Hepatocyte (in vitro differentiated cells): ENCODE measurements around the gene MAG. TPM values are rescaled to one million over a fixed set of nuclear protein-coding genes. Genes with fewer than 3 reads are reported as not detected.

Source experiments
- DNase-seq: peaks from one replicate; pipeline ENCODE4 v3.0.0-alpha.2; 2016; ENCODE audit warnings: low spot score
- H2AFZ ChIP-seq: fragments of 200-600 bp; sonication (generic); 2 replicates; pipeline ENCODE4 v1.6.0; 2016; ENCODE audit warnings: antibody characterized with exemption, mild to moderate bottlenecking
- H3K27ac ChIP-seq: fragments of 200-600 bp; sonication (generic); 2 replicates; pipeline ENCODE4 v1.5.1; 2016; ENCODE audit warnings: mild to moderate bottlenecking
- H3K27me3 ChIP-seq: fragments of 200-600 bp; sonication (generic); 2 replicates; pipeline ENCODE4 v1.6.1; 2016
- H3K36me3 ChIP-seq: fragments of 200-600 bp; sonication (generic); replicated peaks from 2 replicates; pipeline ENCODE4 v1.5.1; 2016; ENCODE audit warnings: low read depth; ENCODE audit not compliant: insufficient read depth
- H3K4me1 ChIP-seq: fragments of 200-600 bp; sonication (generic); 2 replicates; pipeline ENCODE4 v1.5.1; 2016; ENCODE audit warnings: mild to moderate bottlenecking, moderate library complexity; ENCODE audit not compliant: insufficient read depth
- H3K4me2 ChIP-seq: fragments of 200-600 bp; sonication (generic); 2 replicates; pipeline ENCODE4 v1.6.0; 2016
- H3K4me3 ChIP-seq: fragments of 200-600 bp; sonication (generic); 2 replicates; pipeline ENCODE4 v1.5.1; 2016; ENCODE audit warnings: mild to moderate bottlenecking
- H3K79me2 ChIP-seq: fragments of 200-600 bp; sonication (generic); 2 replicates; pipeline ENCODE4 v1.6.0; 2017; ENCODE audit warnings: mild to moderate bottlenecking
- H3K9me2 ChIP-seq: fragments of 200-600 bp; sonication (generic); replicated peaks from 2 replicates; pipeline ENCODE4 v1.6.0; 2017; ENCODE audit warnings: mild to moderate bottlenecking; ENCODE audit not compliant: insufficient read depth
- H3K9me3 ChIP-seq: fragments of 200-600 bp; sonication (generic); 2 replicates; pipeline ENCODE4 v1.5.1; 2016; ENCODE audit warnings: low read depth, mild to moderate bottlenecking
- H4K20me1 ChIP-seq: fragments of 200-600 bp; sonication (generic); 2 replicates; pipeline ENCODE4 v1.6.0; 2016; ENCODE audit warnings: mild to moderate bottlenecking; ENCODE audit not compliant: insufficient read depth, poor library complexity, severe bottlenecking
- EZH2 ChIP-seq: fragments of 200-600 bp; sonication (generic); IDR thresholded peaks from 2 replicates; pipeline ENCODE4 v1.6.1; 2016; ENCODE audit warnings: antibody characterized with exemption, mild to moderate bottlenecking, borderline replicate concordance
- EZH2phosphoT487 ChIP-seq: fragments of 200-600 bp; sonication (generic); IDR thresholded peaks from one replicate; pipeline ENCODE4 v1.6.1; 2018; ENCODE audit warnings: antibody characterized with exemption, mild to moderate bottlenecking, low read depth, moderate library complexity; ENCODE audit not compliant: unreplicated experiment, severe bottlenecking
- WGBS: methylation state at CpG from one replicate; pipeline ENCODE4 v1.1.6; 2016; ENCODE audit warnings: low lambda C conversion rate; ENCODE audit errors: missing lambda C conversion rate; 5-methylcytosine and 5-hydroxymethylcytosine counted together
- polyA plus RNA-seq: library from polyadenylated mRNA; unstranded; fragments of >200 nt; fragmentation: Nextera tagmentation; extraction: Ambion mirVana; gene quantifications from 2 replicates; pipeline ENCODE4 v1.2.1, GENCODE V29; 2016
- total RNA-seq: library from RNA; depleted of rRNA; stranded (reverse); fragments of >200 nt; gene quantifications from 2 replicates; pipeline ENCODE4 v1.2.3, GENCODE V29; 2014
- TF ChIP-seq, protein P1 (sequence below): fragments of 200-600 bp; sonication (generic); IDR thresholded peaks from 2 replicates; pipeline ENCODE4 v1.5.1; 2016; ENCODE audit warnings: antibody characterized with exemption, mild to moderate bottlenecking; ENCODE audit not compliant: poor library complexity

Gene MAG
- total and polyA plus RNA-seq, 2 experiments from 2014 or later: 0.47 TPM; not detected in 1

DNA sequence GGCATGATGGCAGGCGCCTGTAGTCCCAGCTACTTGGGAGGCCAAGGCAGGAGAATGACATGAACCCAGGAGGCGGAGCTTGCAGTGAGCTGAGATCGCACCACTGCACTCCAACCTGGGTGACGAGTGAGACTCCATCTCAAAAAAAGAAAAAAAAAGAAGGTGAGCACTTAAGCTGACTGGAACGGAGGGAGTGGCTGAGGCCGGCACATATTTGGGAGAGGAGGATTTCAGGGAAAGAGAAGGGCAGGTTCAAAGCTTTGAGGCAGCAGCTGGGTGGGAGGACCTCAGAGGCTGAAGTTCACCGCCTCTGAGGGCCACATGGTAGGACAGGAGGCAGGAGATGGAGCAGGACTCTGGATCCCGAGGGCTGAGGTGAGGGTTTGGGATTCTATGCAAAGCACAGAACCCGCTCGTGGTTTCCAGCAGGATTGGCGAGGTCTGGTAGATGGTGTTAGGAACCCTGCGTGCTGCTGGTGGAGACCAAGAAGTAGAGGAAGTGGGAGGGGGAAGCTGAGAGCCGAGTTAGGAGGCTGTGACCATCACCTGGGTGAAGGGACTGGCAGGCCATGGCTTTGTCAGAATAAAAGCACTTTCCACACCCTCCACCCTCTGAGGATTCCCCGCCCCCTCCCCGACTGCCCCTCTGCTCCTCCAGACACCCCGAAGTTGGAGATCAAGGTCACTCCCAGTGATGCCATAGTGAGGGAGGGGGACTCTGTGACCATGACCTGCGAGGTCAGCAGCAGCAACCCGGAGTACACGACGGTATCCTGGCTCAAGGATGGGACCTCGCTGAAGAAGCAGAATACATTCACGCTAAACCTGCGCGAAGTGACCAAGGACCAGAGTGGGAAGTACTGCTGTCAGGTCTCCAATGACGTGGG is 45.4 kb downstream of the MAG start:
- Histone ChIP-seq H3K27ac (no peak overlapping the region), H3K4me2 (no peak overlapping the region), H4K20me1 (no peaks in the 10 kb centered on the region), H3K4me1 (no peaks in the 10 kb centered on the region), H3K79me2 (no peaks in the 10 kb centered on the region), H2AFZ (no peak overlapping the region), H3K4me3 (no peak overlapping the region), H3K36me3 (no peaks in the 10 kb centered on the region), H3K9me2 (no peaks in the 10 kb centered on the region), H3K9me3 (no peaks in the 10 kb centered on the region), H3K27me3 (no peaks in the 10 kb centered on the region)
- no peak for DNase-seq
- TF ChIP-seq, protein P1, sequence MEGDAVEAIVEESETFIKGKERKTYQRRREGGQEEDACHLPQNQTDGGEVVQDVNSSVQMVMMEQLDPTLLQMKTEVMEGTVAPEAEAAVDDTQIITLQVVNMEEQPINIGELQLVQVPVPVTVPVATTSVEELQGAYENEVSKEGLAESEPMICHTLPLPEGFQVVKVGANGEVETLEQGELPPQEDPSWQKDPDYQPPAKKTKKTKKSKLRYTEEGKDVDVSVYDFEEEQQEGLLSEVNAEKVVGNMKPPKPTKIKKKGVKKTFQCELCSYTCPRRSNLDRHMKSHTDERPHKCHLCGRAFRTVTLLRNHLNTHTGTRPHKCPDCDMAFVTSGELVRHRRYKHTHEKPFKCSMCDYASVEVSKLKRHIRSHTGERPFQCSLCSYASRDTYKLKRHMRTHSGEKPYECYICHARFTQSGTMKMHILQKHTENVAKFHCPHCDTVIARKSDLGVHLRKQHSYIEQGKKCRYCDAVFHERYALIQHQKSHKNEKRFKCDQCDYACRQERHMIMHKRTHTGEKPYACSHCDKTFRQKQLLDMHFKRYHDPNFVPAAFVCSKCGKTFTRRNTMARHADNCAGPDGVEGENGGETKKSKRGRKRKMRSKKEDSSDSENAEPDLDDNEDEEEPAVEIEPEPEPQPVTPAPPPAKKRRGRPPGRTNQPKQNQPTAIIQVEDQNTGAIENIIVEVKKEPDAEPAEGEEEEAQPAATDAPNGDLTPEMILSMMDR: no peak
- no peak for TF ChIP-seq EZH2phosphoT487
- no peak for TF ChIP-seq EZH2
- 88% methylated on average over 25 of the region's 25 CpGs for WGBS

DNA sequence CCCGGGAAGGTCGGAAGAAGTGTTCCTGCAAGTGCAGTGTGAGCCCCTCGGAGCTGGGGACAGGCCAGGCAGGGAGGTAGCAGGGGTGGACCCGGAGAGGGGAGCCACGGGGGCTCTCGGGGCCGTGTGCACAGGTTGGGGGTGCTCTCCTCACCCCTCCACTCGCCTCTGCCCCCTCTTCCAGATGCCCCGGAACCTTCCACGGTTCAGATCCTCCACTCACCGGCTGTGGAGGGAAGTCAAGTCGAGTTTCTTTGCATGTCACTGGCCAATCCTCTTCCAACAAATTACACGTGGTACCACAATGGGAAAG is 46.0 kb downstream of the MAG start:
- WGBS: 90% methylated on average over 13 of the region's 13 CpGs
- no peaks in the 10 kb centered on the region for H3K79me2 ChIP-seq
- TF ChIP-seq, protein P1: no peak
- TF ChIP-seq EZH2 (no peak), EZH2phosphoT487 (no peak)
- H3K4me1 ChIP-seq: no peaks in the 10 kb centered on the region
- no peaks in the 10 kb centered on the region for H3K27me3 ChIP-seq
- no peak overlapping the region for H3K27ac ChIP-seq
- H3K36me3 ChIP-seq: no peaks in the 10 kb centered on the region
- DNase-seq: no peak
- H3K9me3 ChIP-seq: no peaks in the 10 kb centered on the region
- no peaks in the 10 kb centered on the region for H3K9me2 ChIP-seq
- no peak overlapping the region for H2AFZ ChIP-seq
- no peak overlapping the region for H3K4me2 ChIP-seq
- no peak overlapping the region for H3K4me3 ChIP-seq
- no peaks in the 10 kb centered on the region for H4K20me1 ChIP-seq

DNA sequence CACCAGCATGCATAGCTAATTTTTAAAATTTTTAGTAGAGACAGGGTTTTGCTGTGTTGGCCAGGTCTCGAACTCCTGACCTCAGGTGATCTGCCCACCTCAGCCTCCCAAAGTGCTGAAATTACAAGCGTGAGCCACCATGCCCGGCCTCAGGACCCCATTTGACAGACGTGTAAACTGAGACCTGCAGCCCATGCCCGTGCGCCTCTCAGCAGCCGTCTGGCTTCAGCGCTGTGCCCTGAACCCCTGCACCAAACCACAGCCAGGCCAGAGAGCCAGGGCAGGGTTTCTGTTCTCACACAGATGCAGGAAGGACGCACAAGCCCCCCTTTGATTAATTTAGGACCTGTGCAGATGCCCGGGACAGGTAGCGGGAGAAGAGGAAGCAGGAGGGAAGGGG is 48.5 kb downstream of the MAG start:
- no peaks in the 10 kb centered on the region for H3K27me3 ChIP-seq

More for the DNA sequence above, 48.5 kb downstream of the MAG start:
- Histone ChIP-seq H3K4me1 (no peaks in the 10 kb centered on the region), H3K4me3 (no peak overlapping the region), H3K4me2 (no peak overlapping the region), H3K79me2 (no peaks in the 10 kb centered on the region), H3K9me3 (no peaks in the 10 kb centered on the region), H3K36me3 (no peaks in the 10 kb centered on the region), H3K27ac (no peak overlapping the region), H3K9me2 (no peaks in the 10 kb centered on the region), H2AFZ (no peak overlapping the region), H4K20me1 (no peaks in the 10 kb centered on the region)
- TF ChIP-seq EZH2: no peak
- TF ChIP-seq, protein P1: no peak
- TF ChIP-seq EZH2phosphoT487: no peak
- WGBS: 84% methylated on average over 11 of the region's 11 CpGs
- DNase-seq: no peak
